Sigmoid colon (tissue), 4 donors: ENCODE measurements around the gene SDHC.

Source experiments
- CTCF ChIP-seq, 4 experiments: fragments of 450-650 bp in 3 of 4; fragments of 200-600 bp in 1 of 4; IDR thresholded peaks; one replicate each; pipeline ENCODE4 v1.5.1; 2016 to 2019; ENCODE audit warnings: antibody characterized with exemption in 4 of 4, mild to moderate bottlenecking in 3 of 4, moderate library complexity in 2 of 4
- POLR2A ChIP-seq, 2 donors: fragments of 450-650 bp; IDR thresholded peaks; one replicate each; pipeline ENCODE4 v1.6.1; 2016; ENCODE audit warnings: antibody characterized with exemption in 2 of 2, mild to moderate bottlenecking in 2 of 2, moderate library complexity in 2 of 2
- POLR2AphosphoS5 ChIP-seq, 4 donors: sonication (generic); formaldehyde crosslinking; IDR thresholded peaks; one replicate each; pipeline ENCODE4 v1.6.1; 2017; ENCODE audit warnings: antibody characterized with exemption in 4 of 4

- TF ChIP-seq POLR2A (IDR thresholded peaks at IDR 0.05), result no peak
- TF ChIP-seq CTCF (IDR thresholded peaks at IDR 0.05), result no peak
- TF ChIP-seq POLR2AphosphoS5 (IDR thresholded peaks at IDR 0.05), result no peak
These were observed 64.9 kb downstream of the SDHC start for GRCh38 chr1:161379071-161379470.
